Upper lobe of left lung (tissue), 6 donors: ENCODE results near the gene POLG2. TPM values are rescaled to one million over a fixed set of nuclear protein-coding genes. Genes with fewer than 3 reads are reported as not detected.
A peak's percentile ranks its signal among the peaks of the same experiment; 100 is the strongest.

Source experiments
- ATAC-seq, 2 donors: fragments of 200-7000 bp; cut with Tn5 transposase; one replicate each; pipeline ENCODE4 v1.9.1; 2022; ENCODE audit warnings: mild to moderate bottlenecking in 2 of 2, moderate library complexity in 2 of 2; ENCODE audit not compliant: low FRiP score in 2 of 2
- DNase-seq, 2 donors: peaks; one replicate each; pipeline ENCODE4 v3.0.0-alpha.2; 2019 to 2020
- H3K27ac ChIP-seq, 4 donors: fragments of 200-600 bp; sonication (generic); one replicate each; pipeline ENCODE4 v1.5.1; 2016 to 2019
- H3K27me3 ChIP-seq, 4 donors: fragments of 200-600 bp; sonication (generic); one replicate each; pipeline ENCODE4 v1.5.1; 2017 to 2019
- H3K36me3 ChIP-seq, 4 donors: fragments of 200-600 bp; sonication (generic); one replicate each; pipeline ENCODE4 v1.5.1; 2016 to 2019
- H3K4me1 ChIP-seq, 4 donors: fragments of 200-600 bp; sonication (generic); one replicate each; pipeline ENCODE4 v1.5.1; 2018 to 2019
- H3K4me3 ChIP-seq, 4 donors: fragments of 200-600 bp; sonication (generic); one replicate each; pipeline ENCODE4 v1.5.1; 2017 to 2019; ENCODE audit warnings: mild to moderate bottlenecking in 2 of 4, moderate library complexity in 1 of 4
- H3K9me3 ChIP-seq, 4 donors: fragments of 200-600 bp; sonication (generic); one replicate each; pipeline ENCODE4 v1.5.1; 2018 to 2019
- EP300 ChIP-seq, 4 donors: sonication (generic); formaldehyde crosslinking; IDR thresholded peaks; one replicate each; pipeline ENCODE4 v1.5.1; 2017; ENCODE audit warnings: antibody characterized with exemption in 4 of 4, control low read depth in 2 of 4
- POLR2A ChIP-seq, 4 donors: fragments of 450-650 bp; IDR thresholded peaks; one replicate each; pipeline ENCODE4 v1.5.1; 2016 to 2017; ENCODE audit warnings: antibody characterized with exemption in 4 of 4, mild to moderate bottlenecking in 2 of 4
- POLR2AphosphoS5 ChIP-seq, 2 donors: sonication (generic); formaldehyde crosslinking; IDR thresholded peaks; one replicate each; pipeline ENCODE4 v1.5.1; 2017; ENCODE audit warnings: antibody characterized with exemption in 2 of 2
- WGBS, 2 donors: methylation state at CpG; one replicate each; pipeline ENCODE4 v1.1.5; 2017 to 2018; 5-methylcytosine and 5-hydroxymethylcytosine counted together
- total RNA-seq, 6 donors: library from RNA; depleted of rRNA in 4 of 6; stranded (reverse); fragments of >200 nt in 4 of 6; gene quantifications; one replicate each; pipeline versions ENCODE4 v1.1.0 to v1.2.1, GENCODE V29; 2016 to 2021
- TF ChIP-seq, protein P1 (sequence below), 6 experiments: fragments of 450-650 bp in 4 of 6; fragments of 200-600 bp in 2 of 6; sonication (generic) in 2 of 6; IDR thresholded peaks; one replicate each; pipeline ENCODE4 v1.5.1; 2016 to 2019; ENCODE audit warnings: antibody characterized with exemption in 6 of 6
- donor health status: DM: no; HTN: no; CAD: no; lungs with moderate emphysema.
- donor health status: DM: no; HTN: yes; CAD: no; lungs with severe emphysema.

POLG2 gene
- total RNA-seq, 6 donors from 2014 or later = 4.1 to 25.2 (median 12.6) TPM

DNA sequence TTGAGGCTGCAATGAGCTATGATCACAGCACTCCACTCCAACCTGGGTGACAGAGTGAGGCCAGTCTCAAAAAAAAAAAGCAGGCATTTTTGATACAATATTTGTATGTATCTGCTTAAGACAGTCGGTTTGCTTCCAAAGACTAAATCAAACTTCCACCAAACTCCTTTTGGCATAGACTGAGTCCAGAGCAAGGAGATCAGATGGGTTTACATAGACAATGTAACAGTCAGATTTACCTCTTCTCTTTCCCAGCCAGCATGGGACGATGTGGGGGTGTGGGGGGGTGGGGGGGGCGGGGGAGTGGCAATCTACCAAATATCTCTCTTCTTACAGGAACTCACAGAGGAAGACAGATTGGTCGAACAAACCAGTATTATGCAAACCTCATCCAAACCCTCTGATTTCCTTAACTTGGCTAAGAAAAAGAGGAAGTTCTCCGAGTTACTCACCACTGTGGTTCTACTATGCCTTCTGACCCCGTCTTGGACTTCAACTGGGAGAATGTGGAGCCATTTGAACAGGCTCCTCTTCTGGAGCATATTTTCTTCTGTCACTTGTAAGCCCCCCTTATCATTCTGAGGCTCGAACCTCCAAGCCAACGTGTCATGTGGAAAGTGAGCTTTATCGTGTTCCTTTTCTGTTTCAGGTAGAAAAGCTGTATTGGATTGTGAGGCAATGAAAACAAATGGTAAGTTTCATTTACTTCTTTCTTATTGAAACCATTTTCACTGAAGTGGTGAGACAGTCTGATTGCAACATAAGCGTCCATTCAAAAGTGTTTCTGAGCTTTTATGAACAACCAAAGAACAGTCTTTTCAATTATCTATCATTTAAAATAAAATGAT is 48.0 kb downstream of the POLG2 start, which contains the start of gene MILR1:
TSS of gene MILR1 (plus strand) at position 451 of the 848 bp plus-strand sequence. CDS start at position 505, 54 bp downstream.
- ATAC-seq (peak; percentile 87 to 96), DNase-seq (peak in 1 of 2 donors; percentile 71)
- Histone ChIP-seq H3K27me3 (no peaks in the 10 kb centered on the region), H3K4me1 (peaks cover 0 to 10% (median 5%) of the 10 kb centered on the region in 4 donors), H3K27ac (peak within 1 kb of the TSS; percentile 68 to 87 (median 79)), H3K9me3 (no peaks in the 10 kb centered on the region), H3K36me3 (no peaks in the 10 kb centered on the region), H3K4me3 (peak within 1 kb of the TSS in 2 of 4 donors; percentile 9 to 26)
- WGBS, 2 donors = 35 to 37% methylated on average over 10 of the region's 10 CpGs
- no peak for TF ChIP-seq EP300 (IDR thresholded peaks at IDR 0.05)
- peak; percentile 32 to 61 for TF ChIP-seq POLR2AphosphoS5 (IDR thresholded peaks at IDR 0.05)
- peak in 2 of 4 donors; percentile 18 to 48 for TF ChIP-seq POLR2A (IDR thresholded peaks at IDR 0.05)
- TF ChIP-seq, protein P1, sequence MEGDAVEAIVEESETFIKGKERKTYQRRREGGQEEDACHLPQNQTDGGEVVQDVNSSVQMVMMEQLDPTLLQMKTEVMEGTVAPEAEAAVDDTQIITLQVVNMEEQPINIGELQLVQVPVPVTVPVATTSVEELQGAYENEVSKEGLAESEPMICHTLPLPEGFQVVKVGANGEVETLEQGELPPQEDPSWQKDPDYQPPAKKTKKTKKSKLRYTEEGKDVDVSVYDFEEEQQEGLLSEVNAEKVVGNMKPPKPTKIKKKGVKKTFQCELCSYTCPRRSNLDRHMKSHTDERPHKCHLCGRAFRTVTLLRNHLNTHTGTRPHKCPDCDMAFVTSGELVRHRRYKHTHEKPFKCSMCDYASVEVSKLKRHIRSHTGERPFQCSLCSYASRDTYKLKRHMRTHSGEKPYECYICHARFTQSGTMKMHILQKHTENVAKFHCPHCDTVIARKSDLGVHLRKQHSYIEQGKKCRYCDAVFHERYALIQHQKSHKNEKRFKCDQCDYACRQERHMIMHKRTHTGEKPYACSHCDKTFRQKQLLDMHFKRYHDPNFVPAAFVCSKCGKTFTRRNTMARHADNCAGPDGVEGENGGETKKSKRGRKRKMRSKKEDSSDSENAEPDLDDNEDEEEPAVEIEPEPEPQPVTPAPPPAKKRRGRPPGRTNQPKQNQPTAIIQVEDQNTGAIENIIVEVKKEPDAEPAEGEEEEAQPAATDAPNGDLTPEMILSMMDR (IDR thresholded peaks at IDR 0.05) = no peak

DNA sequence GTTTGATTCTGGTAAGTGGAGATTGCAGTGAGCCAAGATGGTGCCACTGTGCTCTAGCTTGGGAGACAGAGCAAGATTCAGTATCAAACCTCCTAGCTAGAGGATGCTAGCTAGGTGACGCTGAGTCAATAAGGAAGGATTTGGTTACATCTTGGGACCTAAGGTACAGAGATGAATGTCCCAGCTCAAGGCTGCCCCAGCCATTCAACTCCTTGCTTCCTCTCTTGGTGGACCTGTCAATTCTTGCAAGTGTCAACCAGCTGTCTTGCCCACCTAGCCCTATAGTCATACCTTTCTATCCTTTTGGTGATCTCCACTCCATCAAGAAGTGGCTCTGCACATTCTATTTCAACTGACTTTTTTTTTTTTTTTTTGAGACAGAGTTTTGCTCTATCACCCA is 49.3 kb downstream of the POLG2 start:
- 88 to 100% methylated on average over 1 of the region's 1 CpG for WGBS, 2 donors
- DNase-seq (no peak), ATAC-seq (no peak)
- H3K36me3 ChIP-seq = no peaks in the 10 kb centered on the region
- peaks cover 7 to 17% (median 12%) of the 10 kb centered on the region in 4 donors for H3K4me1 ChIP-seq
- no peak overlapping the region for H3K4me3 ChIP-seq
- TF ChIP-seq POLR2A (IDR thresholded peaks at IDR 0.05) (no peak), POLR2AphosphoS5 (IDR thresholded peaks at IDR 0.05) (no peak), EP300 (IDR thresholded peaks at IDR 0.05) (no peak)
- TF ChIP-seq, protein P1 (IDR thresholded peaks at IDR 0.05) = no peak
- no peak overlapping the region for H3K27ac ChIP-seq
- H3K9me3 ChIP-seq = no peaks in the 10 kb centered on the region
- H3K27me3 ChIP-seq = no peaks in the 10 kb centered on the region

DNA sequence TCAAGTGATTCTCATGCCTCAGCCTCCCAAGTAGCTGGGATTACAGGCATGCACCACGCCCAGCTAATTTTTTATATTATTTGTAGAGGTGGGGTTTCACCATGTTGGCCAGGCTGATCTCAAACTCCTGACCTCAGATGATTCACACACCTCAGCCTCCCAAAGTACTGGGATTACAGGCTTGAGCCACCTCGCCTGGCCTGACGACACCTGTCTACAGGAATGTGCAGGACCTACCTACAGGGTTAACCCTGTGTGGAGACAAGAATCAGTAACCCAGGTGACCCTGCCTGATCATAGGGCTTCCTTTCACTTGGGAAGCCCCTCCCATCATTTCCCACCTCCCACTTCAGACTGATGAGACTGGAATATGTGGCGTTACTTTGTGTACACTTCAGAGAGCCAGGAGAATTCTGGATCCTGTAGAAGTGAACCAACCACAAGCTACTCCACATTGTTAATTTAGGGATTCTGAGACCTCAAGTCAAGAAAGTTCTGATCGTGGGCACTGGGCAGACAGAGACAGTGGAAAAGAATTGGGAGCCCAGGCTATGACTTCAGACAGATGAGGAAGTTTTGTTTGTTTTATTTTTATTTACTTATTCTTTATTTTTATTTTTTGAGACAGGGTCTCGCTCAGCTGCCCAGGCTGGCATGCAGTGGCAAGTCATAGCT is 53.6 kb downstream of the POLG2 start:
- peaks cover 2 to 13% (median 6%) of the 10 kb centered on the region in 4 donors for H3K9me3 ChIP-seq
- TF ChIP-seq, protein P1 (IDR thresholded peaks at IDR 0.05) = no peak
- TF ChIP-seq POLR2A (IDR thresholded peaks at IDR 0.05) (no peak), POLR2AphosphoS5 (IDR thresholded peaks at IDR 0.05) (no peak), EP300 (IDR thresholded peaks at IDR 0.05) (no peak)

DNA sequence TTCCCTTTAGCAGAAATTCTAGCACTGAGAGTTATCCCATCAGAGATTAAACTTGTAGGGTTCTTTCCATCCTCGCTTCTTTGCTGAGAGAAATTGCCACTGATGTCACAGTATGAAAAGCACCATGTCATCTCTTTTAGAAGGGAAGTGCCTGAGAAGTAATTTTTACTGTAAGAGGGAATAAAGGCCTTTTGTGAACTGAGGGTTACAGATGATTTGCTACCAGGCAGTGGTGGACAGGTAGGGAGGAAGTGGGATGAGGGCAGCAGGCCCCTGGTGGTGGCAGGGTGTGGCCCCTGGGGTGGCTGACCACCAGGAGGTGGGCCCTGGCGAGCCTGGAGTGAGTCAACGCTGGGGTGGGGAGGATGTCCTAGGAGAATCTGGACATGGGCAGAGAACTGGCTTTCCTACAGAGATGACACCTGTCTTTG is 54.3 kb downstream of the POLG2 start:
- Histone ChIP-seq H3K27ac (peak overlapping the region; percentile 37 to 82 (median 74)), H3K4me3 (no peak overlapping the region)
- ATAC-seq = peak; percentile 26 to 76

More for the DNA sequence above, 53.6 kb downstream of the POLG2 start:
- Histone ChIP-seq H3K27me3 (no peaks in the 10 kb centered on the region), H3K4me1 (peaks cover 5 to 22% (median 13%) of the 10 kb centered on the region in 4 donors), H3K4me3 (no peak overlapping the region), H3K36me3 (no peaks in the 10 kb centered on the region), H3K27ac (peak overlapping the region; percentile 37 to 82 (median 74))
- no peak for DNase-seq
- WGBS, 2 donors = 79 to 90% methylated on average over 6 of the region's 6 CpGs
- ATAC-seq = peak in 1 of 2 donors; percentile 68

More for the DNA sequence above, 54.3 kb downstream of the POLG2 start:
- no peaks in the 10 kb centered on the region for H3K36me3 ChIP-seq
- H3K9me3 ChIP-seq = peaks cover 9 to 20% (median 13%) of the 10 kb centered on the region in 4 donors
- peaks cover 5 to 22% (median 13%) of the 10 kb centered on the region in 4 donors for H3K4me1 ChIP-seq
- no peak for TF ChIP-seq POLR2A (IDR thresholded peaks at IDR 0.05)
- no peak for TF ChIP-seq EP300 (IDR thresholded peaks at IDR 0.05)
- TF ChIP-seq, protein P1 (IDR thresholded peaks at IDR 0.05) = no peak
- no peak for TF ChIP-seq POLR2AphosphoS5 (IDR thresholded peaks at IDR 0.05)
- no peaks in the 10 kb centered on the region for H3K27me3 ChIP-seq
- DNase-seq = peak; percentile 29 to 65
- WGBS, 2 donors = 57 to 77% methylated on average over 3 of the region's 3 CpGs
